HepG2 (cell line): ENCODE data around the gene BTBD19. TPM values are rescaled to one million over a fixed set of nuclear protein-coding genes. Genes with fewer than 3 reads are reported as not detected.

Source experiments
- AGO1 ChIP-seq: fragments of 200-400 bp; formaldehyde crosslinking; IDR thresholded peaks from 2 replicates; pipeline ENCODE4 v1.6.1; 2017; ENCODE audit warnings: mild to moderate bottlenecking, low read depth, low read length, moderate library complexity; ENCODE audit not compliant: poor library complexity, severe bottlenecking
- AHR ChIP-seq: IDR thresholded peaks from 2 replicates; pipeline ENCODE4 v1.6.1; 2018; ENCODE audit warnings: missing genetic modification reagents, missing compliant biosample characterization
- BHLHE40 ChIP-seq: IDR thresholded peaks from 2 replicates; pipeline ENCODE4 v1.6.1; 2011; ENCODE audit warnings: low read length, improper control_type of control experiment
- ELF1 ChIP-seq: sonication (generic); formaldehyde crosslinking; IDR thresholded peaks from 2 replicates; pipeline ENCODE4 v1.4.0; 2020; ENCODE audit warnings: missing genetic modification reagents
- HOXA3 ChIP-seq: sonication (generic); formaldehyde crosslinking; IDR thresholded peaks from 2 replicates; pipeline ENCODE4 v1.5.0; 2020; ENCODE audit warnings: missing genetic modification reagents
- KDM2A ChIP-seq: sonication (generic); formaldehyde crosslinking; IDR thresholded peaks from 2 replicates; pipeline ENCODE4 v1.4.0; 2020; ENCODE audit warnings: low read depth, missing genetic modification reagents, borderline replicate concordance
- MTF2 ChIP-seq: sonication (generic); formaldehyde crosslinking; IDR thresholded peaks from 2 replicates; pipeline ENCODE4 v1.5.0; 2020; ENCODE audit warnings: missing genetic modification reagents, borderline replicate concordance
- POLR2AphosphoS2 ChIP-seq: IDR thresholded peaks from 2 replicates; pipeline ENCODE4 v1.6.1; 2011; ENCODE audit warnings: low read depth, low read length, improper control_type of control experiment
- SIN3A ChIP-seq: IDR thresholded peaks from 2 replicates; pipeline ENCODE4 v1.6.1; 2011; ENCODE audit warnings: low read depth, mild to moderate bottlenecking, control low read depth, low read length, borderline replicate concordance
- TRAFD1 ChIP-seq: sonication (generic); formaldehyde crosslinking; IDR thresholded peaks from 2 replicates; pipeline ENCODE4 v1.5.1; 2020; ENCODE audit warnings: missing genetic modification reagents, mild to moderate bottlenecking, borderline replicate concordance
- ZNF18 ChIP-seq: sonication (generic); formaldehyde crosslinking; IDR thresholded peaks from 2 replicates; pipeline ENCODE4 v1.8.0; 2022; ENCODE audit warnings: mild to moderate bottlenecking, missing genetic modification reagents; ENCODE audit not compliant: insufficient replicate concordance
- ZNF407 ChIP-seq: sonication (generic); formaldehyde crosslinking; IDR thresholded peaks from one replicate; pipeline ENCODE4 v1.5.1; 2020; ENCODE audit warnings: mild to moderate bottlenecking, missing genetic modification reagents; ENCODE audit errors: not compliant biosample characterization
- ZNF446 ChIP-seq: sonication (generic); formaldehyde crosslinking; IDR thresholded peaks from 2 replicates; pipeline ENCODE4 v1.5.0; 2020; ENCODE audit warnings: mild to moderate bottlenecking, missing genetic modification reagents
- ZNF549 ChIP-seq: sonication (generic); formaldehyde crosslinking; IDR thresholded peaks from 2 replicates; pipeline ENCODE4 v1.5.0; 2020; ENCODE audit warnings: missing genetic modification reagents
- ZNF607 ChIP-seq: sonication (generic); formaldehyde crosslinking; IDR thresholded peaks from 2 replicates; pipeline ENCODE4 v1.5.1; 2020; ENCODE audit warnings: missing genetic modification reagents, mild to moderate bottlenecking, borderline replicate concordance
- ZNF644 ChIP-seq: IDR thresholded peaks from 2 replicates; pipeline ENCODE4 v1.6.1; 2016; ENCODE audit warnings: low read depth
- ZNF775 ChIP-seq: sonication (generic); formaldehyde crosslinking; IDR thresholded peaks from 2 replicates; pipeline ENCODE4 v1.4.0; 2020; ENCODE audit warnings: missing genetic modification reagents, mild to moderate bottlenecking, moderate library complexity, borderline replicate concordance
- polyA plus RNA-seq, 8 experiments: library from polyadenylated mRNA; depleted of rRNA in 3 of 8; stranded (reverse) in 7 of 8; unstranded in 1 of 8; fragments of >200 nt; fragmentation: Illumina TruSeq in 4 of 8; extraction: Trizol in 4 of 8; gene quantifications; 2 replicates each; pipeline versions ENCODE4 v1.2.1 to v1.2.3, GENCODE V29; 2011 to 2016; ENCODE audit warnings: low read depth in 4 of 8, missing spikeins in 1 of 8, mixed read lengths in 1 of 8; ENCODE audit not compliant: insufficient read depth in 1 of 8
- total RNA-seq, 5 experiments: library from RNA; depleted of rRNA; stranded (reverse); fragments of >200 nt; fragmentation: Illumina TruSeq; extraction: Trizol; gene quantifications; 2 replicates each; pipeline ENCODE4 v1.2.3, GENCODE V29; 2016; ENCODE audit warnings: low read depth in 1 of 5

BTBD19 gene
- total and polyA plus RNA-seq, 2 of the 13 experiments (the other 11 are each of a cell fraction or from before 2014, with no cell fraction given) = 2.7 to 6.7 TPM

GRCh38 chr1:44799770-44800584 lies 8.3 kb upstream of the BTBD19 start, which contains the start of gene PLK3 (continued):
- TF ChIP-seq ZNF407 (CRISPR knock-in tag) (peak; percentile 62), KDM2A (CRISPR knock-in tag) (peak; percentile 89), ZNF549 (no peak), ZNF775 (peak; percentile 57; the same call in 1 of the 2 replicates), HOXA3 (CRISPR knock-in tag) (peak; percentile 75), ZNF446 (CRISPR knock-in tag) (peak; percentile 41; the same call in 1 of the 2 replicates), SIN3A (peak; percentile 83; the same call in 1 of the 2 replicates), BHLHE40 (peak; percentile 28; the same call in 1 of the 2 replicates), AHR (CRISPR knock-in tag) (no peak), MTF2 (CRISPR knock-in tag) (no peak; the same call in 1 of the 2 replicates), TRAFD1 (CRISPR knock-in tag) (peak; percentile 64; the same call in 1 of the 2 replicates), ZNF644 (CRISPR knock-in tag) (0 out of 2 replicates have a peak, but pooled peaks have one; percentile 7), ZNF607 (CRISPR knock-in tag) (no peak; the same call in 1 of the 2 replicates), AGO1 (peak; percentile 77), ZNF18 (CRISPR knock-in tag) (peak; percentile 70), ELF1 (CRISPR knock-in tag) (peak; percentile 41), POLR2AphosphoS2 (0 out of 2 replicates have a peak, but pooled peaks have one; percentile 50)
